A673 (cell line): ENCODE data around the gene CDH1. TPM values are rescaled to one million over a fixed set of nuclear protein-coding genes. Genes with fewer than 3 reads are reported as not detected.

ENCODE experiments used
- BruUV-seq: library from RNA; stranded (reverse); fragments of 400-500 nt; replicated peaks from 2 replicates; lab custom pipeline; 2021; lab: Mats Ljungman, UMichigan
- CTCF ChIA-PET: fragments of 300-600 bp; sonication (Branson Sonifier 250); formaldehyde crosslinking; loops from one replicate; lab custom pipeline; 2022; ENCODE audit warnings: antibody characterized with exemption; lab: Charles Lee
- POLR2A ChIA-PET: fragments of 300-600 bp; sonication (Branson Sonifier 250); formaldehyde crosslinking; loops from one replicate; lab custom pipeline; 2022; ENCODE audit warnings: antibody characterized with exemption; ENCODE audit not compliant: low non-redundant PET; lab: Charles Lee
- DNase-seq: peaks from one replicate; pipeline ENCODE4 v3.0.0-alpha.2; 2015; ENCODE audit warnings: low spot score
- H3K27ac ChIP-seq: fragments of 200-600 bp; sonication (generic); 2 replicates; pipeline ENCODE4 v1.5.1; 2016; ENCODE audit warnings: mixed run types, low read depth, mild to moderate bottlenecking, mixed read lengths, antibody characterized with exemption, low read length; ENCODE audit not compliant: poor library complexity, severe bottlenecking
- H3K27me3 ChIP-seq: fragments of 200-600 bp; sonication (generic); replicated peaks from 2 replicates; pipeline ENCODE4 v1.6.1; 2017; ENCODE audit warnings: mixed run types, low read depth, mild to moderate bottlenecking, mixed read lengths, antibody characterized with exemption, low read length; ENCODE audit not compliant: insufficient read depth, poor library complexity
- H3K36me3 ChIP-seq: fragments of 200-600 bp; sonication (generic); 2 replicates; pipeline ENCODE4 v1.6.1; 2016; ENCODE audit warnings: mixed run types, mild to moderate bottlenecking, mixed read lengths, antibody characterized with exemption, low read length; ENCODE audit not compliant: insufficient read depth, poor library complexity, severe bottlenecking
- H3K4me1 ChIP-seq: fragments of 200-600 bp; sonication (generic); 2 replicates; pipeline ENCODE4 v1.6.1; 2017; ENCODE audit warnings: mixed run types, mild to moderate bottlenecking, mixed read lengths, antibody characterized with exemption, low read length; ENCODE audit not compliant: insufficient read depth, poor library complexity, severe bottlenecking
- H3K4me3 ChIP-seq: fragments of 200-600 bp; sonication (generic); 2 replicates; pipeline ENCODE4 v1.5.1; 2016; ENCODE audit warnings: low read depth, mixed run types, mild to moderate bottlenecking, mixed read lengths, low read length; ENCODE audit not compliant: poor library complexity, severe bottlenecking
- H3K9me3 ChIP-seq: fragments of 200-600 bp; sonication (generic); 2 replicates; pipeline ENCODE4 v1.6.1; 2016; ENCODE audit warnings: mixed run types, low read depth, mild to moderate bottlenecking, mixed read lengths, antibody characterized with exemption, low read length; ENCODE audit not compliant: poor library complexity, severe bottlenecking
- EZH2 ChIP-seq: fragments of 200-600 bp; sonication (generic); IDR thresholded peaks from 2 replicates; pipeline ENCODE4 v1.6.1; 2017; ENCODE audit warnings: borderline replicate concordance, low read depth, mild to moderate bottlenecking, mixed read lengths, antibody characterized with exemption, low read length; ENCODE audit not compliant: poor library complexity, severe bottlenecking
- intact Hi-C: fragments of 100-400 bp; cut with micrococcal nuclease; formaldehyde crosslinking; loops from one replicate; pipeline ENCODE4 v1.10.0; 2022; ENCODE audit not compliant: unreplicated experiment
- total RNA-seq: library from RNA; stranded (reverse); gene quantifications from 2 replicates; pipeline ENCODE4 v1.2.3, GENCODE V29; 2021
- TF ChIP-seq, protein P1 (sequence below): fragments of 300-800, 200-600 bp; sonication (generic); conservative IDR thresholded peaks from 2 replicates; pipeline ENCODE4 v1.5.1; 2017; ENCODE audit warnings: low read depth, mild to moderate bottlenecking, antibody characterized with exemption, low read length, moderate library complexity, mixed read lengths

Gene CDH1
- total RNA-seq, 1 experiment from 2014 or later = 0.06 TPM

- H3K4me3 ChIP-seq = no peak overlapping the region
- DNase-seq = no peak
- intact Hi-C loops = no loop called here
- CTCF ChIA-PET = no interaction called here
- no peaks in the 10 kb centered on the region for H3K9me3 ChIP-seq
- POLR2A ChIA-PET = no interaction called here
- TF ChIP-seq, protein P1, sequence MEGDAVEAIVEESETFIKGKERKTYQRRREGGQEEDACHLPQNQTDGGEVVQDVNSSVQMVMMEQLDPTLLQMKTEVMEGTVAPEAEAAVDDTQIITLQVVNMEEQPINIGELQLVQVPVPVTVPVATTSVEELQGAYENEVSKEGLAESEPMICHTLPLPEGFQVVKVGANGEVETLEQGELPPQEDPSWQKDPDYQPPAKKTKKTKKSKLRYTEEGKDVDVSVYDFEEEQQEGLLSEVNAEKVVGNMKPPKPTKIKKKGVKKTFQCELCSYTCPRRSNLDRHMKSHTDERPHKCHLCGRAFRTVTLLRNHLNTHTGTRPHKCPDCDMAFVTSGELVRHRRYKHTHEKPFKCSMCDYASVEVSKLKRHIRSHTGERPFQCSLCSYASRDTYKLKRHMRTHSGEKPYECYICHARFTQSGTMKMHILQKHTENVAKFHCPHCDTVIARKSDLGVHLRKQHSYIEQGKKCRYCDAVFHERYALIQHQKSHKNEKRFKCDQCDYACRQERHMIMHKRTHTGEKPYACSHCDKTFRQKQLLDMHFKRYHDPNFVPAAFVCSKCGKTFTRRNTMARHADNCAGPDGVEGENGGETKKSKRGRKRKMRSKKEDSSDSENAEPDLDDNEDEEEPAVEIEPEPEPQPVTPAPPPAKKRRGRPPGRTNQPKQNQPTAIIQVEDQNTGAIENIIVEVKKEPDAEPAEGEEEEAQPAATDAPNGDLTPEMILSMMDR = no peak
- no peak for TF ChIP-seq EZH2
- no TSS peak for BruUV-seq
- H3K4me1 ChIP-seq = no peaks in the 10 kb centered on the region
- no peaks in the 10 kb centered on the region for H3K27me3 ChIP-seq
- H3K36me3 ChIP-seq = no peaks in the 10 kb centered on the region
- no peak overlapping the region for H3K27ac ChIP-seq
Observed at GRCh38 chr16:68762996-68763756, 26.1 kb downstream of the CDH1 start.

DNA sequence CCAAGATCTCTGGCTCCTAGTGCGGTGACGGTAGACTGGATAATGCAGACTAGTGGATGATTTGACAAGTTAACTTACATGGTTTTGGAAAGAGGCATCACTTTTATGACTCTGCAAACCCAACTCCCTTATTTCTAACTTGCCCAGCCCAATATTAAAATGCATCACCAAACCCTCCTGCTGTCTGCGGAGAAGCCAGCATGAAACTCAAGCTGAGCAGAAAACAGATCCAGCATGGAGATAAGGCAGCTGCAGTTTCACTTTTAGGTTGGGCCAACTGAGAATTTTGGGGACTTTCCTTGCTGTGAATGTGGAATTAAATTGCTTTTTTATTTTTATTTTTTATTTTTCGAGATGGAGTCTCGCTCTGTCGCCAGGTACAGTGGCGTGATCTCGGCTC lies 27.8 kb downstream of the CDH1 start:
- ChIA-PET POLR2A (no interaction called here), CTCF (interaction anchor here (1.0 kb wide), 1 partner anchor 174 kb away, joined by 3 read pairs; no protein-coding TSS in a partner anchor)
- H3K4me3 ChIP-seq = no peak overlapping the region
- H3K27ac ChIP-seq = no peak overlapping the region
- no peaks in the 10 kb centered on the region for H3K27me3 ChIP-seq
- H3K4me1 ChIP-seq = no peaks in the 10 kb centered on the region
- TF ChIP-seq EZH2 = no peak
- TF ChIP-seq, protein P1 = no peak
- no TSS peak for BruUV-seq
- intact Hi-C loops = no loop called here
- DNase-seq = no peak
- H3K9me3 ChIP-seq = no peaks in the 10 kb centered on the region
- H3K36me3 ChIP-seq = no peaks in the 10 kb centered on the region

GRCh38 chr16:68767581-68767980 lies 30.5 kb downstream of the CDH1 start:
- ChIA-PET CTCF (interaction anchor here (0.6 kb wide), 1 partner anchor 31 kb away, joined by 3 read pairs; no protein-coding TSS in a partner anchor), POLR2A (no interaction called here)
- TF ChIP-seq, protein P1 = no peak
- no peak for TF ChIP-seq EZH2
- H3K9me3 ChIP-seq = no peaks in the 10 kb centered on the region
- no peak for DNase-seq
- no peaks in the 10 kb centered on the region for H3K36me3 ChIP-seq
- H3K27me3 ChIP-seq = no peaks in the 10 kb centered on the region
- H3K27ac ChIP-seq = no peak overlapping the region
- no TSS peak for BruUV-seq
- H3K4me3 ChIP-seq = no peak overlapping the region
- no peaks in the 10 kb centered on the region for H3K4me1 ChIP-seq
- intact Hi-C loops = no loop called here
